Measurements from ENCODE around the gene NDUFA5. TPM values are rescaled to one million over a fixed set of nuclear protein-coding genes. Genes with fewer than 3 reads are reported as not detected.

NDUFA5 gene
- 10 to 100 TPM; 67.8 to 70.8 TPM for total RNA-seq

DNA sequence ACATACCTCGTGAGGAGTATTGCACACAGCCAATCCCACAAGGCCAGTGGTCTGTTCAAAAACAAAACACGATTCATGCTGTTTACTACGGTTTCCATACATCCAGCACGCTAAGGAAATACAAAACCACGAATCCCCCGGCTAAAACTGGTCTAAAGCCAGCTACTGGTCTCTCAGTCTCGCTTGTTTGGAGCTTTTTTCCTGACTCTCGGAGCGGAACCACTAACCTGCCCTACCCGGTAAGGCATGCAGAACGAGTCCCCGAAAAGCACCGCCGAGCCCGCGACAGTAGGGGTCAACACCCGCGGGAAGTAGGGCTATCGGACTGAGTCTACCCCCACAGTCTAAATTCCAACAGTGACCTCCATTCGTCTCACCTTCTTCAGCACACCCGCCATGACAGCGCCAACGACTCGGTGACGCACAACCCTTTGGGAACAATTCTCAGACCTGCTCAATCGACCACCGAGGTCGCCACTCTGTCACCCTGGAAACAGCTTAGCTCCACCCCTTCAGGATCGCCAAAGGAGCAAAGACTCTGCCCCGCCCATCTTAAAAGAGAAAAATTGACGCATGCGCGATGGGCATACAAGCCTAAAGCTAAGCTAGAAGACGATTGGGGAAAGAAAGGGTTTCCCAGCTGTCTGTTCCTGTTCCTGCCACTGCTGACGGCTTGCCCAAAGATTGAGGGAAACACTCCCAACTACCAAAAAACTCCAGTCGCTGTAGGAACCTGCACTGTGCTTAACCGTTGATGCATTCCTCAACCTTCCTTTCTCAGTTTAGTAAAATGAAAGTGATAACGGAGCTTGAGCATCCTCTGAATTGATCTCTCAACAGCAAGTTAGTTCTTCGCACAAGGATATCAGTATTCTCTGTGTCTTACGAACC is at the start of gene NDUFA5:
TSS of gene NDUFA5 (minus strand) at position 421 of the 891 bp plus-strand sequence. CDS start at position 398, 23 bp downstream.
- Mint-ChIP-seq H3K36me3 (peaks cover 10% of the 10 kb centered on the region), H3K9me3 (no peaks in the 10 kb centered on the region), H3K27me3 (peaks cover 5% of the 10 kb centered on the region), H3K4me1 (peaks cover 16% of the 10 kb centered on the region), H3K4me3 (no peak within 1 kb of the TSS), H3K27ac (no peak within 1 kb of the TSS)
- DNase-seq, result peak; percentile 92

- Mint-ChIP-seq H3K4me3 (no peak overlapping the region), H3K36me3 (no peaks in the 10 kb centered on the region), H3K9me3 (no peaks in the 10 kb centered on the region)
Observed at GRCh38 chr7:123604739-123605138, 47.1 kb upstream of the NDUFA5 start.

DNA sequence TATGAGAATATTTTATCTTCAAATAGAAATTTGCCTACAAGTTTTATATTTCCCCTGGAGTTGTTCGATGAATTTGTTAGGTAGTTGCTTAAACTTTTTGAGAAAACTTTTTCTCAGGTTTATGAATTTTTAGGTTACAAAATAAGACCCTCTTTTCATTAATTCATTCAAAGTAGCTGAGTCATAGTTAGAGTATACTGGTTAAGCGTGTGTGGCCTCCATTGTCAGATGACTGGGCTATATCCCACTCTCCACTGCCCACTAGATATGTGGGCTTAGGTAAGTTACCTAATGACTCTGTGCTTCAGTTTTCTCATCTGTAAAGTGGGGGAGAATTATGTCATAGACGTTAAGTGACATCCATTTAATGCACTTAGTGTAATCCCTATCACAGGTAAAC is 45.0 kb upstream of the NDUFA5 start:
- Mint-ChIP-seq H3K27ac (no peak overlapping the region), H3K4me1 (no peaks in the 10 kb centered on the region), H3K36me3 (no peaks in the 10 kb centered on the region), H3K4me3 (no peak overlapping the region), H3K9me3 (no peaks in the 10 kb centered on the region), H3K27me3 (peaks cover 7% of the 10 kb centered on the region)
- no peak for DNase-seq

More at GRCh38 chr7:123604739-123605138, 47.1 kb upstream of the NDUFA5 start:
- Mint-ChIP-seq H3K27me3 (peaks cover 7% of the 10 kb centered on the region), H3K4me1 (no peaks in the 10 kb centered on the region), H3K27ac (no peak overlapping the region)
- no peak for DNase-seq

DNA sequence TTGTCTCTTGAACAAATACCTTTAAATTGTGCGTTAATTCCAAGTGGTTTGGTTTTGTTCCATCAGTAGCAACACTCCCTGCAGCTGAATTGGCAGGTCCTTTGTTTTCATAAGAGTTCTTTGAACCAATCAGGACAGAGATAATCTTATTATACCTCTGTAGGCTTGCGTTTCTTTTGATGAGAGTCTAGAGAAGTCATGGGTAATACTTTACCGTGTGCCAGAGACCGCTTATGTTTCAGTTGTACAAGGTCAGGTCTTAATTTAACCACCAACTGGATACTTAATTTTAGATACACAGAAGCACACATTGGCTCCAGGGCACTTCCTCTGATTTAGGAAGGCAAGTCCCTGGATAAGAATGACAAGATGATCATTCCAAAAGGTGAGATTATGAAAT is 43.9 kb upstream of the NDUFA5 start, which contains the start of gene ASB15:
TSS of gene ASB15 (plus strand) at position 292 of the 400 bp plus-strand sequence. CDS start 12,682 bp downstream, outside the sequence.
- DNase-seq, result no peak
- H3K4me1 Mint-ChIP-seq, result no peaks in the 10 kb centered on the region
- no peak within 1 kb of the TSS for H3K27ac Mint-ChIP-seq
- H3K4me3 Mint-ChIP-seq, result no peak within 1 kb of the TSS
- no peaks in the 10 kb centered on the region for H3K36me3 Mint-ChIP-seq
- H3K27me3 Mint-ChIP-seq, result peaks cover 7% of the 10 kb centered on the region
- H3K9me3 Mint-ChIP-seq, result no peaks in the 10 kb centered on the region

GRCh38 chr7:123600876-123601275 is 43.3 kb upstream of the NDUFA5 start:
- H3K4me1 Mint-ChIP-seq, result no peaks in the 10 kb centered on the region
- DNase-seq, result no peak
- no peaks in the 10 kb centered on the region for H3K9me3 Mint-ChIP-seq
- peaks cover 7% of the 10 kb centered on the region for H3K27me3 Mint-ChIP-seq
- H3K4me3 Mint-ChIP-seq, result no peak overlapping the region
- H3K27ac Mint-ChIP-seq, result no peak overlapping the region
- no peaks in the 10 kb centered on the region for H3K36me3 Mint-ChIP-seq

DNA sequence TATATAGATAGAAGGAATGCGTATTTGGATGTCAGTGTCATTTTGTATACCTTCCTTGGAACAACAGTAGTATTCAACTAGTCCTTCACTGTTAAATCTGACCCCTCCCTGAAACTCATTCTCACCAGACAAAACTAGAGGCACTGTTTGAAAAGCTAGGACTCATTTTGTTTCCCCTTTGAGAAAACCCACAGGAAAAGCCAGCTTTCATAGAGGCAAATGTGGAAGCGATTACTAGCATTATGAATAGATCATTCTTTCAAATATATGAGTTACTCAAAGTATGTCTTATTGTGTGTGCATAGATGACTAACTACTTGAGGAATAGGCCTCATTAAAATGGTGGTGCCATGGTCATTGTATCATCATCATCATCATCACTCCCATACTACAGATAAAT is 42.1 kb upstream of the NDUFA5 start:
- H3K27ac Mint-ChIP-seq, result no peak overlapping the region
- DNase-seq, result no peak
- H3K4me3 Mint-ChIP-seq, result no peak overlapping the region
- no peaks in the 10 kb centered on the region for H3K9me3 Mint-ChIP-seq
- H3K27me3 Mint-ChIP-seq, result peaks cover 7% of the 10 kb centered on the region
- H3K4me1 Mint-ChIP-seq, result no peaks in the 10 kb centered on the region
- H3K36me3 Mint-ChIP-seq, result no peaks in the 10 kb centered on the region

GRCh38 chr7:123598657-123599056 is 41.0 kb upstream of the NDUFA5 start:
- Mint-ChIP-seq H3K9me3 (no peaks in the 10 kb centered on the region), H3K27ac (no peak overlapping the region), H3K4me3 (no peak overlapping the region), H3K27me3 (peaks cover 15% of the 10 kb centered on the region), H3K4me1 (no peaks in the 10 kb centered on the region), H3K36me3 (no peaks in the 10 kb centered on the region)
- no peak for DNase-seq

DNA sequence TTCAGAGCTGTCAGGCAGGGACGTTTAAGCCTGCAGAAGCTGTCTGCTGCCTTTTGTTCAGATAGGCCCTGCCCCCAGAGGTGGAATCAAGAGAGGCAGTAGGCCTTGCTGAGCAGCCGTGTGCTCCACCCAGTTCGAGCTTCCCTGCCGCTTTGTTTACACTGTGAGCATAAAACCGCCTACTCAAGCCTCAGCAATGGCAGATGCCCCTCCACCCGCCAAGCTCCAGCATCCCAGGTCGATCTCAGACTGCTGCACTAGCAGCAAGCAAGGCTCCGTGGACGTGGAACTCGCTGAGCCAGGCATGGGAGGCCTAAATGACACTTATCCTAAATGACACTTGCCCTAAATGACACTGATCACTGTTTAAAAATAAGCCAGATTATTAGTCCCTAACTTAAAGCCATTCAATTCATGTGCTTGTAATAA is 37.2 kb upstream of the NDUFA5 start:
- no peak for DNase-seq
- no peak overlapping the region for H3K4me3 Mint-ChIP-seq
- no peak overlapping the region for H3K27ac Mint-ChIP-seq
- peaks cover 34% of the 10 kb centered on the region for H3K27me3 Mint-ChIP-seq
- no peaks in the 10 kb centered on the region for H3K36me3 Mint-ChIP-seq
- H3K4me1 Mint-ChIP-seq, result no peaks in the 10 kb centered on the region
- H3K9me3 Mint-ChIP-seq, result no peaks in the 10 kb centered on the region

DNA sequence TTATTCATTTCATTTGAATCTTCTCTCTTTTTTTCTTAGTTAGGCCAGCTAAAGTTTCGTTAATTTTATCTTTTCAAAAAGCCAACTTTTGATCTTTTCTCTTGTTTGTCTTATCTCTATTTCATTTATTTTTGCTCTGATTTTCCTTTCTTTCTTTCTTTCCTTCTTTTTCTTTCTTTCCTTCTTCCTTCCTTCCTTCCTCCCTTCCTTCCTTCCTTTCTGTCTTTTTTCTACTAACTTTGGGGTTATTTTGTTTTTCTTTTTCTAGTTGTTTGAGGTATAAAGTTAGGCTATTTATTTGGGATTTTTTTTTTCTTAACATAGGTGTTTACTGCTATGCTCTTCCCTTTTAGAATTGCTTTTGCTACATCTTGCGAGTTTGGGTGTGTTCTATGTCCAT is 30.8 kb upstream of the NDUFA5 start:
- Mint-ChIP-seq H3K27me3 (peaks cover 46% of the 10 kb centered on the region), H3K27ac (no peak overlapping the region), H3K36me3 (no peaks in the 10 kb centered on the region), H3K9me3 (no peaks in the 10 kb centered on the region), H3K4me1 (no peaks in the 10 kb centered on the region), H3K4me3 (no peak overlapping the region)
- no peak for DNase-seq

DNA sequence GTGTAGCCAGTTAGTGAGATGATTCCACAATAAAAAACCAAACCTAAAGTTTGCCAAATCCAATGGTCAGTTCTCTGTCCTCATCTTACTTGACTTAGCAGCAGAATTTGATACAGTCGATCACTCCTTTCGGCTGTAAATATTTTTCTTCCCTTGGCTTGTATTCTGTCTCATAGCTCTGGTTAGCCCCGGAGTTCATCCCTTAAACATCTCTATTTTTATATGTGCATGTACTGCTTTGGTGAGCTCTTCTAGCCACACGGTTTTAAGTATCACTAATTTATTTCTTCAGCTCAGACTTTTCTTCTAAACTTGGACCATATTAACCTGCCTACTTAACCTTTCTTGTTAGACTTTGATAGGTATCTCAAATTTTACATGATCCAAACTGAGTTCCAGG is 26.2 kb upstream of the NDUFA5 start:
- Mint-ChIP-seq H3K4me3 (no peak overlapping the region), H3K36me3 (no peaks in the 10 kb centered on the region), H3K27me3 (peaks cover 28% of the 10 kb centered on the region), H3K4me1 (no peaks in the 10 kb centered on the region), H3K9me3 (no peaks in the 10 kb centered on the region), H3K27ac (no peak overlapping the region)
- DNase-seq, result no peak

- Mint-ChIP-seq H3K4me1 (no peaks in the 10 kb centered on the region), H3K36me3 (no peaks in the 10 kb centered on the region), H3K27me3 (peaks cover 12% of the 10 kb centered on the region), H3K27ac (no peak overlapping the region), H3K4me3 (no peak overlapping the region), H3K9me3 (no peaks in the 10 kb centered on the region)
- no peak for DNase-seq
Observed at GRCh38 chr7:123581162-123581459, 23.5 kb upstream of the NDUFA5 start.

GRCh38 chr7:123580406-123581161 is 23.0 kb upstream of the NDUFA5 start:
- DNase-seq, result no peak

GRCh38 chr7:123579416-123579815 is 21.8 kb upstream of the NDUFA5 start:
- Mint-ChIP-seq H3K4me1 (no peaks in the 10 kb centered on the region), H3K9me3 (no peaks in the 10 kb centered on the region), H3K36me3 (no peaks in the 10 kb centered on the region), H3K27ac (no peak overlapping the region), H3K27me3 (peaks cover 12% of the 10 kb centered on the region), H3K4me3 (no peak overlapping the region)
- DNase-seq, result no peak

More at GRCh38 chr7:123580406-123581161, 23.0 kb upstream of the NDUFA5 start:
- no peak overlapping the region for H3K4me3 Mint-ChIP-seq
- H3K36me3 Mint-ChIP-seq, result no peaks in the 10 kb centered on the region
- H3K9me3 Mint-ChIP-seq, result no peaks in the 10 kb centered on the region
- no peak overlapping the region for H3K27ac Mint-ChIP-seq
- H3K27me3 Mint-ChIP-seq, result peaks cover 12% of the 10 kb centered on the region
- H3K4me1 Mint-ChIP-seq, result no peaks in the 10 kb centered on the region

DNA sequence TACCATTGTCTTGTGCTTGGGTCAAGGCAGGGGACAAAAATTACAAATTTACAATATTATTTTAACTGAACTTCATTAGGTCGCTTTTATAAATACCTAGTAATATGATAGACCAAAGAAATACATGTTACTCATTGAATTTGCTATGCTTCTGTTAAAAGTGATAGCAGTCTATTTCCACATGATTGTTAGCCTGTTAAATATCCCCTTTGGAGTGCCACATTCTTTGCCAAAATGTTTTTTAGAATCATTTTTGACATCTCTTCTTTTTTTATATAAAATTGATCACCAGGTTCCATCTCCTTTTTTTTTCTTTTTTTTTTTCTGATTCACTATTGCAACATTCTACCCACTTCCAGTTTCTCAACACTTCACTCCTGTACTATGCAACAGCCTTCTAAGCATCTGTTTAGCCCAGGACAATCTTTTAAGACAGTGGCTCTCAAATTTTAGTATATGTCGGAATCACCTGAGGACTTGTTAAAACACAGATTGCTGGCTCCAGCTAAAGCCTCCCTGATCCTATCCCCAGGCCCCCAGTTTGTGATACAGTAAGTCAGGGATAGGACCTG is 16.4 kb upstream of the NDUFA5 start:
- Mint-ChIP-seq H3K27ac (no peak overlapping the region), H3K36me3 (no peaks in the 10 kb centered on the region), H3K27me3 (peaks cover 5% of the 10 kb centered on the region), H3K9me3 (no peaks in the 10 kb centered on the region), H3K4me3 (no peak overlapping the region), H3K4me1 (no peaks in the 10 kb centered on the region)
- DNase-seq, result no peak

DNA sequence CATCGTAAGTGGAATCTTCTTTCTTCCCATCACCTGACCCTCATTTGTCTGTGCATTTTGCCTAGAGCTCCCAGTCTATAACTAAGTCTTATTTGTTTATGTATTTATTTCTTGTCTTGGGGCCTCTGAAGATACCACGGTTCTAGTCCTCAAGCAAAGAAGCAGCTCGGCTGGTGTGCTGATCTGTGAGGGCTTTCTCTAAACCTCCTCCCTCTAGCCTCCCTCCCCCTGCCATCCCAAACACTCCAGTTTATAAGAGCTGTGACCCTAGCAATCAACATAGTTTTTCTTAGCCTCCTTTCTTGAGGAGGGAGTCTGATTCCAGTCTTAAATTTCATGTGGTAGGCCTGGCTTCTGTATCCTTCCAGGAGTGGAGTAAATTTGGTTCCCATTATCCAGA is 15.7 kb upstream of the NDUFA5 start:
- Mint-ChIP-seq H3K4me3 (no peak overlapping the region), H3K4me1 (no peaks in the 10 kb centered on the region), H3K27ac (no peak overlapping the region), H3K27me3 (peaks cover 5% of the 10 kb centered on the region), H3K9me3 (no peaks in the 10 kb centered on the region), H3K36me3 (no peaks in the 10 kb centered on the region)
- DNase-seq, result no peak
